Adipose tissue (tissue), 3 donors: ENCODE results near the gene WNK1. TPM values are rescaled to one million over a fixed set of nuclear protein-coding genes. Genes with fewer than 3 reads are reported as not detected.

ENCODE experiments used
- H3K27ac ChIP-seq: one replicate; pipeline ENCODE4 v1.5.1; 2013; ENCODE audit warnings: low read depth, low read length
- WGBS, 3 donors: extraction: QIAGEN DNeasy Blood & Tissue Kit; methylation state at CpG; one replicate each; pipeline ENCODE4 v1.1.7; 2013; 5-methylcytosine and 5-hydroxymethylcytosine counted together
- polyA plus RNA-seq, 3 donors: library from polyadenylated mRNA; stranded (reverse); fragments of 200-250 nt; gene quantifications; one replicate each; pipeline ENCODE4 v1.2.3, GENCODE V29; 2013
- donor health status: healthy with polysubstance abuse.
- donor health status: Bipolar disorder and iron deficiency.
- donor health status: healthy.

WNK1 gene
- polyA plus RNA-seq, 3 donors, result 15.9 to 73.8 (median 67.0) TPM

DNA sequence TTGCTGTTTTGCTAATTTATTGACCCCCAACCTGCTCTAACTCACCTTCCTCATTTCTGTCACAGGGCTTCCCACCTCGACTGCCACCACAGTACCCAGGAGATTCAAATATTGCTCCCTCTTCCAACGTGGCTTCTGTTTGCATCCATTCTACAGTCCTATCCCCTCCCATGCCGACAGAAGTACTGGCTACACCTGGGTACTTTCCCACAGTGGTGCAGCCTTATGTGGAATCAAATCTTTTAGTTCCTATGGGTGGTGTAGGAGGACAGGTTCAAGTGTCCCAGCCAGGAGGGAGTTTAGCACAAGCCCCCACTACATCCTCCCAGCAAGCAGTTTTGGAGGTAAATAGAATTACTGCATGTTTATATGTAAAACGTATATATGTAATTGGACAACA, 128.3 kb downstream of the WNK1 start:
- WGBS, 3 donors, result 36 to 85% (median 84%) methylated on average over 4 of the region's 4 CpGs
- no peak overlapping the region for H3K27ac ChIP-seq

DNA sequence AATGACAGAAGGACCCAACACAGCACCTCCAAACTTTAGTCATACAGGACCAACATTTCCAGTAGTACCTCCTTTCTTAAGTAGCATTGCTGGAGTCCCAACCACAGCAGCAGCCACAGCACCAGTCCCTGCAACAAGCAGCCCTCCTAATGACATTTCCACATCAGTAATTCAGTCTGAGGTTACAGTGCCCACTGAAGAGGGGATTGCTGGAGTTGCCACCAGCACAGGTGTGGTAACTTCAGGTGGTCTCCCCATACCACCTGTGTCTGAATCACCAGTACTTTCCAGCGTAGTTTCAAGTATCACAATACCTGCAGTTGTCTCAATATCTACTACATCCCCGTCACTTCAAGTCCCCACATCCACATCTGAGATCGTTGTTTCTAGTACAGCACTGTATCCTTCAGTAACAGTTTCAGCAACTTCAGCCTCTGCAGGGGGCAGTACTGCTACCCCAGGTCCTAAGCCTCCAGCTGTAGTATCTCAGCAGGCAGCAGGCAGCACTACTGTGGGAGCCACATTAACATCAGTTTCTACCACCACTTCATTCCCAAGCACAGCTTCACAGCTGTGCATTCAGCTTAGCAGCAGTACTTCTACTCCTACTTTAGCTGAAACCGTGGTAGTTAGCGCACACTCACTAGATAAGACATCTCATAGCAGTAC, 132.5 kb downstream of the WNK1 start:
- WGBS, 3 donors, result 91 to 94% (median 92%) methylated on average over 5 of the region's 5 CpGs

DNA sequence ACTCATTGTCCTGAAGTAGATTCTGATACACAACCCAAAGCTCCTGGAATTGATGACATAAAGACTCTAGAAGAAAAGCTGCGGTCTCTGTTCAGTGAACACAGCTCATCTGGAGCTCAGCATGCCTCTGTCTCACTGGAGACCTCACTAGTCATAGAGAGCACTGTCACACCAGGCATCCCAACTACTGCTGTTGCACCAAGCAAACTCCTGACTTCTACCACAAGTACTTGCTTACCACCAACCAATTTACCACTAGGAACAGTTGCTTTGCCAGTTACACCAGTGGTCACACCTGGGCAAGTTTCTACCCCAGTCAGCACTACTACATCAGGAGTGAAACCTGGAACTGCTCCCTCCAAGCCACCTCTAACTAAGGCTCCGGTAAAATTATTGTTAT, 133.3 kb downstream of the WNK1 start:
- no peak overlapping the region for H3K27ac ChIP-seq
- WGBS, 3 donors, result 97 to 99% (median 98%) methylated on average over 2 of the region's 2 CpGs

More for the DNA sequence above, 132.5 kb downstream of the WNK1 start:
- no peak overlapping the region for H3K27ac ChIP-seq

DNA sequence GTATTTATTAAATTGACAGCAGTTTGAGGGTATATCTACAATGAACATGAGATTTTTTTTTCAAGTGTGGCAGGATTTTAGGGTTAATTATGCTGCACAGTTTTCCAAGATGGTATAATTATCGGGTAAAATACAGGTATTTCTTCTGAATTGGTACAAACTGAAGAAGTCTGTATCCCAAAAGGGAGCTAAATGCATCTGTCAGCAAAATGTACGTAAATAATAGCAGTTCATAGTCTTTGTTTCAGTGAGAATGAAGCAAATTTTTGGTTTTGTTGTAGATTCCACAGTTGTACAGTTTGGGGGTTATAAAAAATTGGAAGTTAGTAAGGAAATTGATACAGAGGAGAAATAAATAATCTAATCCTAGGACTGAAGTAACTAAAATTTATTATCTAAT, 133.8 kb downstream of the WNK1 start:
- H3K27ac ChIP-seq, result no peak overlapping the region
- WGBS, 3 donors, result 93 to 94% (median 93%) methylated on average over 2 of the region's 2 CpGs

DNA sequence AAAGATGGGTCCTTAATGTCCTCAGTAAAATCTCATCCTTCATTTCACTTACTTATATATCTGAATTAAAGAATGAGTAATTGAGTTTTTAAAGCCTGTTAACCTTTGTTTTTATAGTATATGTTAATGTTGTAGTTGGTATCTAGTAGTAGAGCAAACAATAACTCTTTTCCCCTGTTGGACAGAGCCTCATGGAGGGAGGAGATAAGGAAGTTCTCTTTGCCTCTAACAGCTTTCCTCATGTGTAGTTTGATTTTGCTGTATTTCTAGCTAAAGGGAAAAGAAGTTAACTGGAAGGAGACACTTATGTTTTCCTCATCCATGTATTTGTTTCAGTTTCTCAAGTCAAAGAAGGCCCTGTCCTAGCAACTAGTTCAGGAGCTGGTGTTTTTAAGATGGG, 141.8 kb downstream of the WNK1 start:
- no peak overlapping the region for H3K27ac ChIP-seq

DNA sequence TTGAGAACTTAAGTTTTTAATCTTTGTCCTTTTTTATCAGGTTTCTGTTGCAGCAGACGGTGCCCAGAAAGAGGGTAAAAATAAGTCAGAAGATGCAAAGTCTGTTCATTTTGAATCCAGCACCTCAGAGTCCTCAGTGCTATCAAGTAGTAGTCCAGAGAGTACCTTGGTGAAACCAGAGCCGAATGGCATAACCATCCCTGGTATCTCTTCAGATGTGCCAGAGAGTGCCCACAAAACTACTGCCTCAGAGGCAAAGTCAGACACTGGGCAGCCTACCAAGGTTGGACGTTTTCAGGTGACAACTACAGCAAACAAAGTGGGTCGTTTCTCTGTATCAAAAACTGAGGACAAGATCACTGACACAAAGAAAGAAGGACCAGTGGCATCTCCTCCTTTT, 143.7 kb downstream of the WNK1 start:
- H3K27ac ChIP-seq, result no peak overlapping the region
- WGBS, 3 donors, result 74 to 87% (median 86%) methylated on average over 4 of the region's 4 CpGs

DNA sequence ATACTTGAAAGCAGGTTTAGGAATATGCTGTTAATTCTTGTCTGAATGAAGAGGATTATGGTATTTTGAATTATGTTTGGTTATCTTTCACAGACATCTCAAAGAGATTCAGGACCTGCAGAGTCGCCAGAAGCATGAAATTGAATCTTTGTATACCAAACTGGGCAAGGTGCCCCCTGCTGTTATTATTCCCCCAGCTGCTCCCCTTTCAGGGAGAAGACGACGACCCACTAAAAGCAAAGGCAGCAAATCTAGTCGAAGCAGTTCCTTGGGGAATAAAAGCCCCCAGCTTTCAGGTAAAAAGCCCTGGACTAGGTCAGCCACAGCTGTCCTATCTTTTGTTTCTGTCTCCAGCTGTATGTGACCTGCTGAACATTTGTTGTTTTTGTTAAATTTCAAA, 145.0 kb downstream of the WNK1 start:
- no peak overlapping the region for H3K27ac ChIP-seq
- WGBS, 3 donors, result 81 to 82% (median 82%) methylated on average over 4 of the region's 4 CpGs

DNA sequence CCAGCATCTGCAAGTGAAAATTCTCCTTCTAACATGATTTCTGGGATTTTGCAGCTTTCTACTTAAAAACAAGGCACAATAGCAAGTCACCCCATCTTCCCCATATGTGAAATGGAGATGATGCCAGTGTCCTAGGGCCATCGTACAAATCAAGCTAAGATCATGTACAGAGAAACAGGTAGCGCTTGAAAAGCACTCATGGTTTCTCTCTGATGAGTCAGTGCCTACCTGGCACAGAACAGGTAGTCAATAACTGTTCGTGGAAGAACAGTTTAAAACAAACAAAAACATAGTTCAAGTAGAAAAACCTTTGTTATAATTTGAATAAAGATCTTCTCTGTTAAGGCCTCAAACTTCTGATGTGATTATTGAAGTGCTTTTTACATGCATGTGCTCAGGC, 150.2 kb downstream of the WNK1 start:
- WGBS, 3 donors, result 63 to 92% (median 88%) methylated on average over 3 of the region's 3 CpGs
- H3K27ac ChIP-seq, result no peak overlapping the region

DNA sequence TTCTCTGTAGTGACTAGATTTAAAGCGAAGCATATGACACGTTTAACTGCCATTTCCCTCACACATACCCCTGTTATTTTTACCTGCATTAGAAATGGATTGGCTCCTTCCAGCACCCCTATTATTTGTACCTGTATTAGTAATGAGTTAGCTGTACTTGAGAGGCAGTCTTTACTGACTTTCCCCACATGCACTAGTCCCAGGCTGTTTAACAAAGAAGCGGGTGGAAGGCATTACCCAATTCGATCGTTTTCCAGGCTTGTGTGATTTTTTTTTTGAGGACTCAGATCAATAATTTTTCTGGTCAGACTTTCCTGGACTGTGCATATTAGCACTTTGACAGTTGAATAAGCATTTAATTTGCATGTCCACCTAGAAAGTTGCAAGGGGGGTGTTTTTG, 150.7 kb downstream of the WNK1 start:
- no peak overlapping the region for H3K27ac ChIP-seq
- WGBS, 3 donors, result 64 to 83% (median 76%) methylated on average over 5 of the region's 5 CpGs

DNA sequence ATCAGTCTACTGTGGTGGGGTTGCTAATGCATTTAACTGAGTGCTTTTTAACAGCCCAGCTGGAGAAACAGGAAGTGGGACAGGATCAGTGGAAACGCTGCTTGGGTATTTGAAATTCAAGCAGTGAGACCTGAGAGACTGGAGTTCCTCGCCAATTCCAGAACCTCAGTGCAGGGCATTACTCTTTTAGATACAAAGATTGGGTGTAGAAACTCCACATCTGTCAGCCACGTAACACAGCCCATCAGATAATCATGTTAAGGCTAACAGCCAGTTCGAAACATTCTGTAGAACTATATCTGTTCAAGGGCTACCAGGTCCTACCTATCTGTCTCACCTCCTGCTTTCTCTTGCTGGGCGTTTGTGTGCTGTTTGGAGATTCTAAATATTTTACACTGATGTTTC, 151.6 kb downstream of the WNK1 start:
- 48 to 74% (median 66%) methylated on average over 5 of the region's 5 CpGs for WGBS, 3 donors
- H3K27ac ChIP-seq, result no peak overlapping the region

DNA sequence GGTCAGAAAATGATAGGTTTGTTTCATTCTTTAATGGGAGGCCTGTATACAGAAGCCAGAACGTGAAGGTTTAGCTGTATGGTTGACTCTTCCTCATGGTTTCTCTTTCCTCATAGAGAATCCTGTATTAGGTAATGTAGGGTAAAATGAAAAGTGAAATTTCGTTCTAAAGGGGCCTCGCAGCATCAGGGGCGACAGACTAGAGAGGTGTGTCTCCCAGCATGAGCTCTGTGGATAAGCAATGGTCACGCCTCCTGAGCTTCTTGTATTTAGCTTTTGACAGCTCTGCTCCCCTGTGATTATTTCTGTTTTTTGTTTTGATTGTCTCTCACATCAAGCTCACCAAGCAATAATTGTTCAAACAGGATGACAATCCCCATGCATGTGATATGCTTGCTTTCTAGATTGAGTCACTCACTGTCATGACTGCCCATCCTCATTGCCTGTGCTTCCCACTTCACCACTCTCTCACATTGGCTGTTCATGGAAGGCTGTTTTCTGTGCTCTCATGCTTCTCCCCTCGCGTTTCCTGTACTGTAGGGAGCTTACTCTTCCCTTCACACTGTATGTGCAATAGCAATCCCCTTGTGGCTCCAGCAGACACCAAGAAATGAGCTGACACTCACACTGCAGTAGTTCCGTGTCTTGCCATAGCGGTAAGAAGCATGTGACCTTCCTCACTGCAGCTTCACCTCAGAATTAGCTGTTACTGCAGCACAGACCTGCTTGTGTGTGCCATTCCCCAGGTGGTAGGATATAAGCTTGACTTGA, 153.1 kb downstream of the WNK1 start:
- H3K27ac ChIP-seq, result no peak overlapping the region
- WGBS, 3 donors, result 80 to 94% (median 82%) methylated on average over 9 of the region's 9 CpGs

DNA sequence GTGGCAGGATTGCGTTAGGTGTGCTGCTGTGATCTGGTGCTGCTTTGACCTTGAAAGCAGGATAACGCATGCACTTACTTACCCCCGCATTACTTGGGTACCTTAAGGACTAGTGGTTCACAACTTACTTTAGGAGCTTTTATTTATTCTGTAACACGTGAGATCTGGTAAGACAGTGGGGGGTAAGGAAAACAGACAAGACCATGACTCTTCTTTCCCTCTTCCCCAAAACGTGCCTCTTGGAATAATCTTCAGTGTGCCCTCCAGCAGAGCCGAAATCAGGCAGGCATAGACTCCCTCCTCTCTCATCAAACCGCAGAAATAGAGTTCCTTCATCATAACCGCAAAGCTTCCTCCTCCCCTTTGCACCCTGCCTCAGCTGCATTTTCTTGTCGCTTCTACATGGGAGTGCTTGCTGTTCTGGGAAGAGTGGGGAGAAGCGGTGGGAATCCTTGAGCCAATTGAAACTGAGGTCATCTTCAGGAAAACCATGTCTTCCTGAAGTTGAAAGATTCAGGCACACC, 153.7 kb downstream of the WNK1 start:
- 82 to 88% (median 85%) methylated on average over 10 of the region's 10 CpGs for WGBS, 3 donors
- no peak overlapping the region for H3K27ac ChIP-seq

DNA sequence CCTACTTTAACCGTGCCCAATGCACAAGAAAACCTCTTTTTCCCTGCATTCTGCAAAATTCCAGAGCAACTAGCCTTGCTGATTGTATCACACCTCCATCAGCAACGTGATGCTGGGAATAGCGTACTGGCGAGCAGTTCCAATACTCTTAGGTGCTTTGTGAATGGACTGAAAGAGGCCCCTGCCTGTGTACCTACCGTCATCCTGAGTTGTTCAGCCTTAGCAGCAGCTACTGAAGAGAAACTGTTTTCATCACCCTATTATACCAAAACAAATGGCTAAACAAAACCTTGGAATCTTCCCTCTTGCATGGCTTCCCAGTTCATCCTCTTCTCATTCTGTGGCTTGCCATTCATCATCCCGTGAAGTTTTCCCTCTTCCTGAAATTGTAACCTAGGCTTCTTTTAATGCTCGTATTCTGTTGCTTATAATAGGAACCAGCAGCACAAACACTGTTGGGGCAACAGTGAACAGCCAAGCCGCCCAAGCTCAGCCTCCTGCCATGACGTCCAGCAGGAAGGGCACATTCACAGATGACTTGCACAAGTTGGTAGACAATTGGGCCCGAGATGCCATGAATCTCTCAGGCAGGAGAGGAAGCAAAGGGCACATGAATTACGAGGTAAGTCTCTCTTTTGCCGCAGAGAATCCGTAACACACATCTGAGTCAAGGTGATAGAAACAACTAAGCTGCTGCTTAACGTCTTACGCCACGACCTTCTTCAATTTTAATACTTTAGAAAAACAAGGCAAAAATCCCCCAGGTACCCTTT, 155.2 kb downstream of the WNK1 start:
- no peak overlapping the region for H3K27ac ChIP-seq
- 70 to 82% (median 74%) methylated on average over 16 of the region's 16 CpGs for WGBS, 3 donors

DNA sequence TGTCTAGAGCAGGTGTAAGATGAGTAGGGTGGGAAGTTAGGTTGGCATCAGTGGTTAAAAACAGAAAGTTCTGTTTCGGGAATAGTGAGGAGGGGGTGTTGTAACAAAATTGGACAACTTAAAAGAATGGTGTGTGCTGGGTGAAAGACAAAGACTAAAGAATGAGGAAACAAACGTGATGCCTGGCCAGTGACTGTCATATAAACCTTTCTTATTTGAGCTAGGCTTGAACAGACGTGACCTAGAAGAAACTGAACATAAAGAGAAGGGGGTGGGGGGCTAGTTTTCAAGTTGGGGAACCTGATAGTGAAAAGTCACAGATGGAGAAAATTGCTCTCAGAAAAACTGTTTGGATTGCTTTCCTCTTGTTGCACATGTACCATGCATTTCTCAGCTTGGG, 157.5 kb downstream of the WNK1 start:
- no peak overlapping the region for H3K27ac ChIP-seq
- WGBS, 3 donors, result 69 to 76% (median 75%) methylated on average over 3 of the region's 3 CpGs

DNA sequence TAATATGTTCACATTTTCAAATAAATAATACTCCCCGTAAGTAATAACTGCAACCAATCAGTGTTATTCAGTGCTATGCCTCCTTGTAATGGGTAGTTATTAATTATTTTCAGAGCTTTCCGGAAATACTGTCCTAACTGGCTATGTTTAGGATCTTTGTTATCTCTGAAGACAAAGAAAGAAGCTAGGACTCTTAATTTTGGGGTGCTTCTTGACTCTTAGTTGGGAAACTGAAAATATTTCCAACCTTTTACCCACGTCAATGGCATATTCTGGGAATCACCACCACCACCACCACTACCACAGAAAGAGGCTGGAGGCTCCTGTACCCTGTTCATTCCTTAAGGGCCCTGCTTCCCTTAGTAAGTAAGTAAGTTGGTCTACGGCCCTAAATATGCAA, 158.0 kb downstream of the WNK1 start:
- H3K27ac ChIP-seq, result no peak overlapping the region
- WGBS, 3 donors, result 70 to 80% (median 72%) methylated on average over 4 of the region's 4 CpGs

DNA sequence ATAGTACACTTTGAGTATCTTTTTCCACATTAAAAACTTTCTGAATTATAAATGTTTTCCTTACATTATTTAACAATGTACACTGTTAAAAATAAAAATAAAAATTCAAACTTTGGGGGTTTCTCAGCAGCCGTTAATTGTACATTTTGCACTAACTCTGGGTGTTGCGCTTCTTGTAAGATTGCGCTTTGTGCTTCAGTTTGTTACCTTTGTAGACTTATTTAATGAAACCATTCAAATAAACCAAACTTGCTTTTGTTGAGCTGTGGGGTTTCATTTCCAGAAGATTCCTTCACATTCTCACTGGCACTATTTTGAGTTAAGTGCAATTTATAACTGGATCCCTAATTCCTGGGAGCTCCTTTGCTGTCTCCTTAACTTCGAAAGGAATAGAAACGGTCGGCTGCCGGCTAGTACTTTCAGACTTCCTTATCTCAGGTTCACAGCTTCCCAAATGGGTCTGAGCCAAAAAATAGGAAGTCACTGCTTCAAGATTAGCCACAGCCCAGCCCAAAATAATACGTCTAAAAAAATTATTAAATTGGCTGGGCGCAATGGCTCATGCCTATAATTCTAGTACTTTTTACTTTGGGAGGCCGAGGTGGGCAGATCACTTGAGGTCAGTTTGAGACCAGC, 158.9 kb downstream of the WNK1 start:
- whole genome bisulfite sequencing, 3 donors, result 38 to 65% (median 43%) methylated on average over 10 of the region's 10 CpGs
- no peak overlapping the region for H3K27ac ChIP-seq

DNA sequence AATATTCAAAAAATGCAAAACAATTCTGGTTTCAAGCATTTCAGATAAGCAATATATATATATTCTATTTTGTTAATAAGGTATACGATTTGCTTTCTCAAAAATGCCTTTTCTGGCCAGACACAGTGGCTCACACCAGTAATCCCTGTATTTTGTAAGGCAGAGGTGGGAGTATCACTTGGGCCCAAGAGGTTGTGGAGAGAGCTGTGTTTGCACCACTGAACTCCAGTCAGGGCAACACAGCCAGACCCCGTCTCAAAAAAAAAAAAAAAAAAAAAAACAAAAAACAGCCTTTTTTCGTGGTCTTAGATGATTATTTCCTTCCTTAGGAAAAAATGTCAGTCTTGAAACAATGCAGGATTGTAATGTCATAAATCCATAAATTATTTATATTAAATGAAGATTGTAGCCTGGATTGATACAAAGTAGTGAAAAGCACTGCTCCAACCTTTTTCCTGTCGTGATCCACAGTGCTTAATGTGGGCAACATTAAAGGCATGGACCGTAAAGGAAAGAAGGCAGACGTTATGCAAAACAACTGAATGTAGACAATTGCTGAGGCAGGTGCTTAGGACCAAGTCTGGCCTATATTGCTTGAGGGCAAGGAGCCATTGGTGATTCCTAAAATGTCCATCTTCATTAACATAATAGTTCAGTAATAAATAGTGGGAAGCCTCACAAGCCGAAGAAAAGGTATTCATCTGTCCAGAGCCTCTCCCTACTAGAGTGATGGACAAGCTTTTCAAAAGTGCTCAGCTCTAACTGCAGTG, 160.3 kb downstream of the WNK1 start:
- WGBS, 3 donors, result 73 to 83% (median 79%) methylated on average over 7 of the region's 7 CpGs
- no peak overlapping the region for H3K27ac ChIP-seq
